WTC11 (cell line): ENCODE measurements around the gene HPS1. TPM values are rescaled to one million over a fixed set of nuclear protein-coding genes. Genes with fewer than 3 reads are reported as not detected.

Experiments
- ATAC-seq: fragments of 200-7000 bp; cut with Tn5 transposase; 2 replicates; pipeline ENCODE4 v1.10.0; 2021; ENCODE audit warnings: mild to moderate bottlenecking, moderate library complexity
- CTCF ChIA-PET: fragments of 300-600 bp; sonication (Branson Sonifier 250); formaldehyde crosslinking; loops from one replicate; lab custom pipeline; 2021; ENCODE audit warnings: antibody characterized with exemption; lab: Charles Lee
- POLR2A ChIA-PET: fragments of 350-600 bp; sonication (Branson Sonifier 250); formaldehyde crosslinking; loops from one replicate; lab custom pipeline; 2021; ENCODE audit warnings: antibody characterized with exemption; lab: Charles Lee
- DNase-seq: peaks from one replicate; pipeline ENCODE4 v3.0.0; 2021; ENCODE audit warnings: low spot score
- H3K27ac Mint-ChIP-seq: 2 replicates; pipeline ENCODE4 v1.8.0; 2021; ENCODE audit warnings: mixed read lengths
- H3K27me3 Mint-ChIP-seq: 2 replicates; pipeline ENCODE4 v1.8.0; 2021; ENCODE audit warnings: low read depth, mild to moderate bottlenecking, moderate library complexity, mixed read lengths
- H3K36me3 Mint-ChIP-seq: 2 replicates; pipeline ENCODE4 v1.8.0; 2021; ENCODE audit warnings: mixed read lengths
- H3K4me1 Mint-ChIP-seq: 2 replicates; pipeline ENCODE4 v1.8.0; 2022; ENCODE audit warnings: mixed read lengths
- H3K4me3 Mint-ChIP-seq: 2 replicates; pipeline ENCODE4 v1.8.0; 2021; ENCODE audit warnings: mild to moderate bottlenecking, moderate library complexity, mixed read lengths
- H3K9me3 Mint-ChIP-seq: 2 replicates; pipeline ENCODE4 v1.8.0; 2021; ENCODE audit warnings: mixed read lengths
- ATF1 ChIP-seq: sonication (generic); formaldehyde crosslinking; IDR thresholded peaks from 2 replicates; pipeline ENCODE4 v1.8.1; 2023; ENCODE audit warnings: mild to moderate bottlenecking, moderate library complexity, missing genetic modification reagents
- CREB1 ChIP-seq: sonication (generic); formaldehyde crosslinking; IDR thresholded peaks from 2 replicates; pipeline ENCODE4 v1.8.0; 2023; ENCODE audit warnings: mild to moderate bottlenecking, missing genetic modification reagents
- GTF2I ChIP-seq: fragments of 250-450 bp; sonication (Bioruptor Pico); conservative IDR thresholded peaks from 2 replicates; pipeline ENCODE4 v1.4.0; 2021; ENCODE audit warnings: mild to moderate bottlenecking
- IRF2 ChIP-seq: sonication (generic); formaldehyde crosslinking; IDR thresholded peaks from 2 replicates; pipeline ENCODE4 v1.8.0; 2022; ENCODE audit warnings: low read depth, missing genetic modification reagents, borderline replicate concordance
- JAZF1 ChIP-seq: fragments of 250-450 bp; sonication (Bioruptor Pico); IDR thresholded peaks from 2 replicates; pipeline ENCODE4 v1.9.0; 2021; ENCODE audit warnings: moderate library complexity, mild to moderate bottlenecking, inconsistent platforms
- MXD4 ChIP-seq: fragments of 250-450 bp; sonication (Bioruptor Pico); IDR thresholded peaks from 2 replicates; pipeline ENCODE4 v1.8.0; 2021; ENCODE audit warnings: mild to moderate bottlenecking, moderate library complexity, borderline replicate concordance
- MYBL2 ChIP-seq: sonication (generic); formaldehyde crosslinking; IDR thresholded peaks from 2 replicates; pipeline ENCODE4 v1.8.1; 2023; ENCODE audit warnings: mild to moderate bottlenecking, moderate library complexity, missing genetic modification reagents
- NFYB ChIP-seq: sonication (generic); formaldehyde crosslinking; conservative IDR thresholded peaks from 2 replicates; pipeline ENCODE4 v1.8.0; 2022; ENCODE audit warnings: low read depth, missing genetic modification reagents
- NR2C2 ChIP-seq: sonication (generic); formaldehyde crosslinking; IDR thresholded peaks from 2 replicates; pipeline ENCODE4 v1.8.0; 2022; ENCODE audit warnings: mild to moderate bottlenecking, missing genetic modification reagents
- OVOL2 ChIP-seq: fragments of 250-450 bp; sonication (Bioruptor Pico); IDR thresholded peaks from 2 replicates; pipeline ENCODE4 v1.9.0; 2021; ENCODE audit warnings: mild to moderate bottlenecking, borderline replicate concordance
- SOX15 ChIP-seq: fragments of 250-450 bp; sonication (Bioruptor Pico); IDR thresholded peaks from 2 replicates; pipeline ENCODE4 v1.9.0; 2021; ENCODE audit warnings: mild to moderate bottlenecking
- ZBTB21 ChIP-seq: sonication (generic); formaldehyde crosslinking; IDR thresholded peaks from 2 replicates; pipeline ENCODE4 v1.8.1; 2023; ENCODE audit warnings: mild to moderate bottlenecking, missing genetic modification reagents, borderline replicate concordance
- ZNF232 ChIP-seq: sonication (generic); formaldehyde crosslinking; IDR thresholded peaks from 2 replicates; pipeline ENCODE4 v1.8.0; 2022; ENCODE audit warnings: mild to moderate bottlenecking, missing genetic modification reagents
- ZNF317 ChIP-seq: sonication (generic); formaldehyde crosslinking; IDR thresholded peaks from 2 replicates; pipeline ENCODE4 v1.8.1; 2023; ENCODE audit warnings: low read depth, mild to moderate bottlenecking, moderate library complexity, missing genetic modification reagents, borderline replicate concordance
- ZNF396 ChIP-seq: fragments of 250-450 bp; sonication (Bioruptor Pico); IDR thresholded peaks from 2 replicates; pipeline ENCODE4 v1.8.0; 2021; ENCODE audit warnings: mild to moderate bottlenecking, moderate library complexity, borderline replicate concordance
- ZNF423 ChIP-seq: fragments of 250-450 bp; sonication (Bioruptor Pico); IDR thresholded peaks from 2 replicates; pipeline ENCODE4 v2.1.2; 2022; ENCODE audit warnings: mild to moderate bottlenecking, moderate library complexity
- total RNA-seq: library from RNA; stranded (reverse); gene quantifications from 3 replicates; pipeline ENCODE4 v1.2.3, GENCODE V29; 2021
- TF ChIP-seq, protein P1 (sequence below): sonication (generic); formaldehyde crosslinking; IDR thresholded peaks from 2 replicates; pipeline ENCODE4 v1.8.1; 2022; ENCODE audit warnings: low read depth, missing genetic modification reagents, borderline replicate concordance
- TF ChIP-seq, protein P2 (sequence below): sonication (generic); formaldehyde crosslinking; IDR thresholded peaks from 2 replicates; pipeline ENCODE4 v1.8.1; 2022; ENCODE audit warnings: low read depth, mild to moderate bottlenecking, moderate library complexity, missing genetic modification reagents, borderline replicate concordance
- TF ChIP-seq, protein P3 (sequence below): sonication (generic); formaldehyde crosslinking; IDR thresholded peaks from 2 replicates; pipeline ENCODE4 v1.8.1; 2023; ENCODE audit warnings: mild to moderate bottlenecking, missing genetic modification reagents, moderate library complexity
- TF ChIP-seq, protein P4 (sequence below): sonication (generic); formaldehyde crosslinking; IDR thresholded peaks from 2 replicates; pipeline ENCODE4 v1.8.1; 2023; ENCODE audit warnings: mild to moderate bottlenecking, missing genetic modification reagents
- TF ChIP-seq, protein P5 (sequence below): sonication (generic); formaldehyde crosslinking; conservative IDR thresholded peaks from 2 replicates; pipeline ENCODE4 v1.8.1; 2022; ENCODE audit warnings: mild to moderate bottlenecking, missing genetic modification reagents
- TF ChIP-seq, protein P6 (sequence below): sonication (generic); formaldehyde crosslinking; IDR thresholded peaks from 2 replicates; pipeline ENCODE4 v1.8.0; 2023; ENCODE audit warnings: missing genetic modification reagents, mild to moderate bottlenecking, borderline replicate concordance
- TF ChIP-seq, protein P7 (sequence below): sonication (generic); formaldehyde crosslinking; conservative IDR thresholded peaks from 2 replicates; pipeline ENCODE4 v1.8.1; 2023; ENCODE audit warnings: mild to moderate bottlenecking, low read depth, missing genetic modification reagents, moderate library complexity

Gene HPS1
- total RNA-seq, 1 experiment from 2014 or later = 49.3 TPM

DNA sequence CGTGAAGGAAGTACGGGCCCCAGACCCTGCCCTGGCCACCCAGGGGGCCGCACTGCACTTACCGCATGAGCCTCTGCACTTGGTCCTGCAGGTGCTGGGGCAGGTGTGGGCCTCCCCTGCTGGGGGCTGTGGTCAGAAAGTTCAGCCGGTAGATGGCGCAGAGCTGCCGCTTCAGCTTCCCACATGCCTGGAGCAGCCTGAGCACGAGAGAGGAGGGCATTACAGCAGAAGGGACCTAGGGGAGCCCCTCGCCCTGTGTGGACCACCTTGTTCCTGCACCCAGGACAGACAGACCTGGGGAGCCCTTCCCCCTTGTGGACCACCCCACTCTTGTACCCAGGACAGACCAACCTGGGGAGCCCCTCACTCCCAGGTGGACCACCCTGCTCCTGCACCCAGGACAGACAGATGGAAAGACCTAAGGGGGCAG, 23.0 kb downstream of the HPS1 start (continued):
- TF ChIP-seq NR2C2 (CRISPR knock-in tag) (no peak), MYBL2 (CRISPR knock-in tag) (no peak), ZNF423 (CRISPR knock-in tag) (peak; percentile 77), SOX15 (CRISPR knock-in tag) (no peak), GTF2I (CRISPR knock-in tag) (no peak), OVOL2 (CRISPR knock-in tag) (no peak)
- TF ChIP-seq, protein P1, sequence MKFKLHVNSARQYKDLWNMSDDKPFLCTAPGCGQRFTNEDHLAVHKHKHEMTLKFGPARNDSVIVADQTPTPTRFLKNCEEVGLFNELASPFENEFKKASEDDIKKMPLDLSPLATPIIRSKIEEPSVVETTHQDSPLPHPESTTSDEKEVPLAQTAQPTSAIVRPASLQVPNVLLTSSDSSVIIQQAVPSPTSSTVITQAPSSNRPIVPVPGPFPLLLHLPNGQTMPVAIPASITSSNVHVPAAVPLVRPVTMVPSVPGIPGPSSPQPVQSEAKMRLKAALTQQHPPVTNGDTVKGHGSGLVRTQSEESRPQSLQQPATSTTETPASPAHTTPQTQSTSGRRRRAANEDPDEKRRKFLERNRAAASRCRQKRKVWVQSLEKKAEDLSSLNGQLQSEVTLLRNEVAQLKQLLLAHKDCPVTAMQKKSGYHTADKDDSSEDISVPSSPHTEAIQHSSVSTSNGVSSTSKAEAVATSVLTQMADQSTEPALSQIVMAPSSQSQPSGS (CRISPR knock-in tag) = no peak

DNA sequence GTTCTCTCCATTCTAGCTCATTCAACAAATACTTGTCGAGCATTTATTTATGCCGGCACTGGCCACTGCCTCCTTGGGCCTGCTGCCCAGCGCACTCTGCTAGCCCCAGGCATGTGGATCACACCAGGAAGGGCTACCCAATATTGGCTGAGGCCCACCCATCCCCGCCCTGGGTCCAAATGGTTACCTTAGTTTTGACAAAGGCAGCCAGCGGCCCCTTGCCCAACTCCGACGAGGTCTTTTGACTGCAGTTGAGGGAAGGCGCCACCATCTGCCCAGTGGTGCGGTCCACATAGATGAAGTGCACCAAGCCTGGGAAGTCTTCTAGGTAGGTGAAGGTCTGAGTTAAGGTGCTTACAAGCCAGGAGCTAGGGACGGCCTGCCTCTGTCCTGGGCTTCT, 24.6 kb downstream of the HPS1 start:
- no peaks in the 10 kb centered on the region for H3K4me1 Mint-ChIP-seq
- no peak for TF ChIP-seq ZNF232 (CRISPR knock-in tag)
- no peak for TF ChIP-seq ZNF396 (CRISPR knock-in tag)
- no peak for TF ChIP-seq NR2C2 (CRISPR knock-in tag)
- TF ChIP-seq, protein P2, sequence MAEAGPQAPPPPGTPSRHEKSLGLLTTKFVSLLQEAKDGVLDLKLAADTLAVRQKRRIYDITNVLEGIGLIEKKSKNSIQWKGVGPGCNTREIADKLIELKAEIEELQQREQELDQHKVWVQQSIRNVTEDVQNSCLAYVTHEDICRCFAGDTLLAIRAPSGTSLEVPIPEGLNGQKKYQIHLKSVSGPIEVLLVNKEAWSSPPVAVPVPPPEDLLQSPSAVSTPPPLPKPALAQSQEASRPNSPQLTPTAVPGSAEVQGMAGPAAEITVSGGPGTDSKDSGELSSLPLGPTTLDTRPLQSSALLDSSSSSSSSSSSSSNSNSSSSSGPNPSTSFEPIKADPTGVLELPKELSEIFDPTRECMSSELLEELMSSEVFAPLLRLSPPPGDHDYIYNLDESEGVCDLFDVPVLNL (CRISPR knock-in tag) = no peak
- no peak for TF ChIP-seq JAZF1 (CRISPR knock-in tag)
- no peak for TF ChIP-seq MXD4 (CRISPR knock-in tag)
- TF ChIP-seq, protein P3, sequence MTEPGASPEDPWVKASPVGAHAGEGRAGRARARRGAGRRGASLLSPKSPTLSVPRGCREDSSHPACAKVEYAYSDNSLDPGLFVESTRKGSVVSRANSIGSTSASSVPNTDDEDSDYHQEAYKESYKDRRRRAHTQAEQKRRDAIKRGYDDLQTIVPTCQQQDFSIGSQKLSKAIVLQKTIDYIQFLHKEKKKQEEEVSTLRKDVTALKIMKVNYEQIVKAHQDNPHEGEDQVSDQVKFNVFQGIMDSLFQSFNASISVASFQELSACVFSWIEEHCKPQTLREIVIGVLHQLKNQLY (CRISPR knock-in tag) = no peak
- no peak for TF ChIP-seq IRF2 (CRISPR knock-in tag)
- TF ChIP-seq, protein P4, sequence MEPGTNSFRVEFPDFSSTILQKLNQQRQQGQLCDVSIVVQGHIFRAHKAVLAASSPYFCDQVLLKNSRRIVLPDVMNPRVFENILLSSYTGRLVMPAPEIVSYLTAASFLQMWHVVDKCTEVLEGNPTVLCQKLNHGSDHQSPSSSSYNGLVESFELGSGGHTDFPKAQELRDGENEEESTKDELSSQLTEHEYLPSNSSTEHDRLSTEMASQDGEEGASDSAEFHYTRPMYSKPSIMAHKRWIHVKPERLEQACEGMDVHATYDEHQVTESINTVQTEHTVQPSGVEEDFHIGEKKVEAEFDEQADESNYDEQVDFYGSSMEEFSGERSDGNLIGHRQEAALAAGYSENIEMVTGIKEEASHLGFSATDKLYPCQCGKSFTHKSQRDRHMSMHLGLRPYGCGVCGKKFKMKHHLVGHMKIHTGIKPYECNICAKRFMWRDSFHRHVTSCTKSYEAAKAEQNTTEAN (CRISPR knock-in tag) = no peak
- no peak for TF ChIP-seq ZNF317 (CRISPR knock-in tag)
- TF ChIP-seq NFYB (CRISPR knock-in tag) = no peak
- TF ChIP-seq, protein P5, sequence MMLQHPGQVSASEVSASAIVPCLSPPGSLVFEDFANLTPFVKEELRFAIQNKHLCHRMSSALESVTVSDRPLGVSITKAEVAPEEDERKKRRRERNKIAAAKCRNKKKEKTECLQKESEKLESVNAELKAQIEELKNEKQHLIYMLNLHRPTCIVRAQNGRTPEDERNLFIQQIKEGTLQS (CRISPR knock-in tag) = no peak
- TF ChIP-seq, protein P6, sequence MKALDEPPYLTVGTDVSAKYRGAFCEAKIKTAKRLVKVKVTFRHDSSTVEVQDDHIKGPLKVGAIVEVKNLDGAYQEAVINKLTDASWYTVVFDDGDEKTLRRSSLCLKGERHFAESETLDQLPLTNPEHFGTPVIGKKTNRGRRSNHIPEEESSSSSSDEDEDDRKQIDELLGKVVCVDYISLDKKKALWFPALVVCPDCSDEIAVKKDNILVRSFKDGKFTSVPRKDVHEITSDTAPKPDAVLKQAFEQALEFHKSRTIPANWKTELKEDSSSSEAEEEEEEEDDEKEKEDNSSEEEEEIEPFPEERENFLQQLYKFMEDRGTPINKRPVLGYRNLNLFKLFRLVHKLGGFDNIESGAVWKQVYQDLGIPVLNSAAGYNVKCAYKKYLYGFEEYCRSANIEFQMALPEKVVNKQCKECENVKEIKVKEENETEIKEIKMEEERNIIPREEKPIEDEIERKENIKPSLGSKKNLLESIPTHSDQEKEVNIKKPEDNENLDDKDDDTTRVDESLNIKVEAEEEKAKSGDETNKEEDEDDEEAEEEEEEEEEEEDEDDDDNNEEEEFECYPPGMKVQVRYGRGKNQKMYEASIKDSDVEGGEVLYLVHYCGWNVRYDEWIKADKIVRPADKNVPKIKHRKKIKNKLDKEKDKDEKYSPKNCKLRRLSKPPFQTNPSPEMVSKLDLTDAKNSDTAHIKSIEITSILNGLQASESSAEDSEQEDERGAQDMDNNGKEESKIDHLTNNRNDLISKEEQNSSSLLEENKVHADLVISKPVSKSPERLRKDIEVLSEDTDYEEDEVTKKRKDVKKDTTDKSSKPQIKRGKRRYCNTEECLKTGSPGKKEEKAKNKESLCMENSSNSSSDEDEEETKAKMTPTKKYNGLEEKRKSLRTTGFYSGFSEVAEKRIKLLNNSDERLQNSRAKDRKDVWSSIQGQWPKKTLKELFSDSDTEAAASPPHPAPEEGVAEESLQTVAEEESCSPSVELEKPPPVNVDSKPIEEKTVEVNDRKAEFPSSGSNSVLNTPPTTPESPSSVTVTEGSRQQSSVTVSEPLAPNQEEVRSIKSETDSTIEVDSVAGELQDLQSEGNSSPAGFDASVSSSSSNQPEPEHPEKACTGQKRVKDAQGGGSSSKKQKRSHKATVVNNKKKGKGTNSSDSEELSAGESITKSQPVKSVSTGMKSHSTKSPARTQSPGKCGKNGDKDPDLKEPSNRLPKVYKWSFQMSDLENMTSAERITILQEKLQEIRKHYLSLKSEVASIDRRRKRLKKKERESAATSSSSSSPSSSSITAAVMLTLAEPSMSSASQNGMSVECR (CRISPR knock-in tag) = no peak
- TF ChIP-seq ATF1 = no peak
- no peak for TF ChIP-seq ZBTB21 (CRISPR knock-in tag)
- TF ChIP-seq, protein P7, sequence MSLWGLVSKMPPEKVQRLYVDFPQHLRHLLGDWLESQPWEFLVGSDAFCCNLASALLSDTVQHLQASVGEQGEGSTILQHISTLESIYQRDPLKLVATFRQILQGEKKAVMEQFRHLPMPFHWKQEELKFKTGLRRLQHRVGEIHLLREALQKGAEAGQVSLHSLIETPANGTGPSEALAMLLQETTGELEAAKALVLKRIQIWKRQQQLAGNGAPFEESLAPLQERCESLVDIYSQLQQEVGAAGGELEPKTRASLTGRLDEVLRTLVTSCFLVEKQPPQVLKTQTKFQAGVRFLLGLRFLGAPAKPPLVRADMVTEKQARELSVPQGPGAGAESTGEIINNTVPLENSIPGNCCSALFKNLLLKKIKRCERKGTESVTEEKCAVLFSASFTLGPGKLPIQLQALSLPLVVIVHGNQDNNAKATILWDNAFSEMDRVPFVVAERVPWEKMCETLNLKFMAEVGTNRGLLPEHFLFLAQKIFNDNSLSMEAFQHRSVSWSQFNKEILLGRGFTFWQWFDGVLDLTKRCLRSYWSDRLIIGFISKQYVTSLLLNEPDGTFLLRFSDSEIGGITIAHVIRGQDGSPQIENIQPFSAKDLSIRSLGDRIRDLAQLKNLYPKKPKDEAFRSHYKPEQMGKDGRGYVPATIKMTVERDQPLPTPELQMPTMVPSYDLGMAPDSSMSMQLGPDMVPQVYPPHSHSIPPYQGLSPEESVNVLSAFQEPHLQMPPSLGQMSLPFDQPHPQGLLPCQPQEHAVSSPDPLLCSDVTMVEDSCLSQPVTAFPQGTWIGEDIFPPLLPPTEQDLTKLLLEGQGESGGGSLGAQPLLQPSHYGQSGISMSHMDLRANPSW (CRISPR knock-in tag) = no peak
- TF ChIP-seq CREB1 = no peak
- TF ChIP-seq, all 79 proteins: peak for 0
- Mint-ChIP-seq H3K4me3 (no peak overlapping the region), H3K27me3 (no peaks in the 10 kb centered on the region), H3K36me3 (peaks cover 3% of the 10 kb centered on the region; the same call in 1 of the 2 replicates), H3K27ac (no peak overlapping the region), H3K9me3 (no peaks in the 10 kb centered on the region)
- CTCF ChIA-PET = interaction anchor here (2.2 kb wide), 1 partner anchor 45 kb away, joined by 12 read pairs; no protein-coding TSS in a partner anchor
- DNase-seq (no peak), ATAC-seq (no peak)
- POLR2A ChIA-PET = no interaction called here
